ENCODE data around the gene HBE1.

The HBE1 gene

DNA sequence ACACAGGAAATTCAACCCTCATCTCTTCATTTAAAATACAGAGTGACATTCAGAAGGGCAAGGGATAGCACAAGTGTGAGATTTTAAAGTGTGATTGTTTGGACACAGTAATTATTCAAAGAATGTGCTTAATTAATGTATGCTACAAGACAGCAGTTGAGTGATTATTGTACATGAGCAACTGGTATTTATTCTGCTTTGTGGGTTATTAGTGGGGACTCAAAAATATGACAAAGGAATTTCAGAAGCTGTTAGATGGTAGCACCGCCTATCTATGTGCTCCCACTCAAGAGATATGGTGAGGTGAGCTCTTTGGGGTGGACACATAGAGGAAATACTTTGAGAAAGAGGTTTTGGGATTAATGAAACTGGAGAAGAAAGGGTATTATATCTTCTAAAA, 29.7 kb downstream of the HBE1 start:
- H3K9me3 ChIP-seq (ENCODE audit: control insufficient read depth in 1 of 2, low read length in 2 of 2): no peaks in the 10 kb centered on the region
- no peaks in the 10 kb centered on the region for H3K27me3 ChIP-seq (ENCODE audit: low read depth, low read length)
- H3K27ac ChIP-seq (ENCODE audit: low read length): no peak overlapping the region
- H3K4me3 ChIP-seq (ENCODE audit: low read depth in 1 of 2, low read length in 2 of 2): no peak overlapping the region
- H3K36me3 ChIP-seq (ENCODE audit: control insufficient read depth in 1 of 2, insufficient read depth in 2 of 2, low read length in 2 of 2): no peaks in the 10 kb centered on the region
- H3K4me1 ChIP-seq (ENCODE audit: control insufficient read depth in 1 of 2, insufficient read depth in 2 of 2, low read length in 2 of 2): no peaks in the 10 kb centered on the region

DNA sequence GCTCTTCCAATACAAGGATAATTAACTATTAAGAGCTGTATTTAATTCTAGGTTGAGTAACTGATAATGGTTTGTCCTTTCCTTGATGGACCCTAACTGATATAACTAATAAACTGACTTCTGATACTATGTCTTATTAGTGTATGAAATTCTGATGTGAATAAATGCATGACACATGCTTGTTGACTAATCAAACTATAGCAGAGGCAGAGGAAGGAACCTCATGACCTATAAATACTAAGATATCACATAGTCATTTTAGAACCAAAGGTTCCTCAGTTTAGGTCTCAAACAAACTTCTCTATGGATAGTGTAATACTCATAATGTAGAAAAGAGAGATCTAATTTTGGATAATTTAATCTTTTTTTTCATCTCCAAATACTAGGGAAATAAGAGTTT, 30.7 kb downstream of the HBE1 start:
- Histone ChIP-seq H3K36me3 (ENCODE audit: control insufficient read depth in 1 of 2, insufficient read depth in 2 of 2, low read length in 2 of 2) (no peaks in the 10 kb centered on the region), H3K27ac (ENCODE audit: low read length) (no peak overlapping the region), H3K9me3 (ENCODE audit: control insufficient read depth in 1 of 2, low read length in 2 of 2) (no peaks in the 10 kb centered on the region)

DNA sequence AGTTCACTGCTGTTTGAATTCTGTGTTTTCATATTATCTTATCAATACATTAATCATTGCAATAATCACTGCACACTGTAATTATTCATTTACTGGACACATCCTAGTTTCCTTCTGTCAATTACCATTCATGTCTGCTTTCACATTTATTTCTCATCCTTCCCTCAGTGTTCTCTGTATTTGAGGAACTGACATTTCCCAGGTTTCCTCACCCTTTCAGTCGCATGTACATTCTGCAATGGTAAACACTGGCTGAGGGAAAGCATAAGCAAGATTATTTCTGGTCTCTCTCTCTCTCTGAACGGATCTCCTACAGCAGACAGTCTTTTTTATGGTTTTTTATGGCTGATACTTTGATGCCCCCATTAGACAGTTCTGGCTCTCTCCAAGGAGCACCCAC, 31.3 kb downstream of the HBE1 start:
- Histone ChIP-seq H3K9me3 (ENCODE audit: control insufficient read depth in 1 of 2, low read length in 2 of 2) (no peaks in the 10 kb centered on the region), H3K4me3 (ENCODE audit: low read depth in 1 of 2, low read length in 2 of 2) (no peak overlapping the region), H3K4me1 (ENCODE audit: control insufficient read depth in 1 of 2, insufficient read depth in 2 of 2, low read length in 2 of 2) (no peaks in the 10 kb centered on the region), H3K36me3 (ENCODE audit: control insufficient read depth in 1 of 2, insufficient read depth in 2 of 2, low read length in 2 of 2) (no peaks in the 10 kb centered on the region), H3K27ac (ENCODE audit: low read length) (no peak overlapping the region), H3K27me3 (ENCODE audit: low read depth, low read length) (no peaks in the 10 kb centered on the region)

More for the DNA sequence above, 30.7 kb downstream of the HBE1 start:
- H3K27me3 ChIP-seq (ENCODE audit: low read depth, low read length): no peaks in the 10 kb centered on the region
- H3K4me1 ChIP-seq (ENCODE audit: control insufficient read depth in 1 of 2, insufficient read depth in 2 of 2, low read length in 2 of 2): no peaks in the 10 kb centered on the region
- no peak overlapping the region for H3K4me3 ChIP-seq (ENCODE audit: low read depth in 1 of 2, low read length in 2 of 2)

DNA sequence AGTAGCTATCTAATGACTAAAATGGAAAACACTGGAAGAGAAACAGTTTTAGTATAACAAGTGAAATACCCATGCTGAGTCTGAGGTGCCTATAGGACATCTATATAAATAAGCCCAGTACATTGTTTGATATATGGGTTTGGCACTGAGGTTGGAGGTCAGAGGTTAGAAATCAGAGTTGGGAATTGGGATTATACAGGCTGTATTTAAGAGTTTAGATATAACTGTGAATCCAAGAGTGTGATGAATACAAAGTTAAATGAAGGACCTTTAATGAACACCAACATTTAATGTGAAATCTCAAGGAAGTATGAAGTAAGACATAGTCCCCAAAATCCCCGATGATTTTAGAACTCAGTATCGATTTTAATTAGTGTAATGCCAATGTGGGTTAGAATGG, 32.3 kb downstream of the HBE1 start:
- Histone ChIP-seq H3K4me1 (ENCODE audit: control insufficient read depth in 1 of 2, insufficient read depth in 2 of 2, low read length in 2 of 2) (no peaks in the 10 kb centered on the region), H3K4me3 (ENCODE audit: low read depth in 1 of 2, low read length in 2 of 2) (no peak overlapping the region), H3K36me3 (ENCODE audit: control insufficient read depth in 1 of 2, insufficient read depth in 2 of 2, low read length in 2 of 2) (no peaks in the 10 kb centered on the region), H3K27ac (ENCODE audit: low read length) (no peak overlapping the region), H3K9me3 (ENCODE audit: control insufficient read depth in 1 of 2, low read length in 2 of 2) (no peaks in the 10 kb centered on the region), H3K27me3 (ENCODE audit: low read depth, low read length) (no peaks in the 10 kb centered on the region)

DNA sequence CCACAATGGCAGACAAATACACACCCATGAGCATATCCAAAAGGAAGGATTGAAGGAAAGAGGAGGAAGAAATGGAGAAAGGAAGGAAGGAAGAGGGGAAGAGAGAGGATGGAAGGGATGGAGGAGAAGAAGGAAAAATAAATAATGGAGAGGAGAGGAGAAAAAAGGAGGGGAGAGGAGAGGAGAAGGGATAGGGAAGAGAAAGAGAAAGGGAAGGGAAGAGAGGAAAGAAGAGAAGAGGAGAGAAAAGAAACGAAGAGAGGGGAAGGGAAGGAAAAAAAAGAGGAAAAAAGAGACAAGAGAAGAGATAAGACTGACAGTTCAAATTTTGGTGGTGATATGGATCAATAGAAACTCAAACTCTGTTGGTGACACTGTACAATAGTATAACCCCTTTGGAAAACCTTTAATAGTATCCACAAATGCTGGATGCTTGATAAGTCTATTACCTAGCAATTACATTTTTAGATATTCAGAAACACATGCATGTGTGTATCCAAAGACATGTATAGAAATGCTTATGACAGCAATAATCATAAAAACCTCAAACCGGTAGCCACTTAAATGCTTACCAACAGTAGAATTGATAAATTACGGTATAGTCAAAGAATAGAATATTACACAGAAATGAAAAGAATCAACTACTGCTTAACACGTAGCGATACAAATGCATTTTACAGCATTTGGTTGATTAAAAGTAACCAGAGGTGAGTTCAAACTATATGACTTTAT, 34.2 kb downstream of the HBE1 start:
- Histone ChIP-seq H3K4me3 (ENCODE audit: low read depth in 1 of 2, low read length in 2 of 2) (no peak overlapping the region), H3K4me1 (ENCODE audit: control insufficient read depth in 1 of 2, insufficient read depth in 2 of 2, low read length in 2 of 2) (no peaks in the 10 kb centered on the region), H3K9me3 (ENCODE audit: control insufficient read depth in 1 of 2, low read length in 2 of 2) (no peaks in the 10 kb centered on the region)

DNA sequence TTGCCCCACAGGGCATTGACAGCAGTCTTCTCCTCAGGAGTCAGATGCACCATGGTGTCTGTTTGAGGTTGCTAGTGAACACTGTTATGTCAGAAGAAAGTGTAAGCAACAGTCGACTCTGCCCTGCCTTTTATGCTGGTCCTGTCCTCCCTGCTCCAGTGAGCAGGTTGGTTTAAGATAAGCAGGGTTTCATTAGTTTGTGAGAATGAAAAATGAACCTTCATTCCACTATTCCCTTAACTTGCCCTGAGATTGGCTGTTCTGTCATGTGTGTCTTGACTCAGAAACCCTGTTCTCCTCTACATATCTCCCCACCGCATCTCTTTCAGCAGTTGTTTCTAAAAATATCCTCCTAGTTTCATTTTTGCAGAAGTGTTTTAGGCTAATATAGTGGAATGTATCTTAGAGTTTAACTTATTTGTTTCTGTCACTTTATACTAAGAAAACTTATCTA, 35.3 kb downstream of the HBE1 start, which contains the start of gene HBD:
Gene HBD, minus strand, starts transcription at position 103 of the 454 bp plus-strand sequence. Its CDS starts 50 bp downstream, at position 53.
- H3K4me1 ChIP-seq (ENCODE audit: control insufficient read depth in 1 of 2, insufficient read depth in 2 of 2, low read length in 2 of 2): no peaks in the 10 kb centered on the region
- no peaks in the 10 kb centered on the region for H3K36me3 ChIP-seq (ENCODE audit: control insufficient read depth in 1 of 2, insufficient read depth in 2 of 2, low read length in 2 of 2)
- H3K27ac ChIP-seq (ENCODE audit: low read length): no peak within 1 kb of the TSS
- H3K4me3 ChIP-seq (ENCODE audit: low read depth in 1 of 2, low read length in 2 of 2): no peak within 1 kb of the TSS
- H3K9me3 ChIP-seq (ENCODE audit: control insufficient read depth in 1 of 2, low read length in 2 of 2): no peaks in the 10 kb centered on the region
- H3K27me3 ChIP-seq (ENCODE audit: low read depth, low read length): no peaks in the 10 kb centered on the region

More for the DNA sequence above, 34.2 kb downstream of the HBE1 start:
- no peaks in the 10 kb centered on the region for H3K36me3 ChIP-seq (ENCODE audit: control insufficient read depth in 1 of 2, insufficient read depth in 2 of 2, low read length in 2 of 2)
- H3K27ac ChIP-seq (ENCODE audit: low read length): no peak overlapping the region
- no peaks in the 10 kb centered on the region for H3K27me3 ChIP-seq (ENCODE audit: low read depth, low read length)

DNA sequence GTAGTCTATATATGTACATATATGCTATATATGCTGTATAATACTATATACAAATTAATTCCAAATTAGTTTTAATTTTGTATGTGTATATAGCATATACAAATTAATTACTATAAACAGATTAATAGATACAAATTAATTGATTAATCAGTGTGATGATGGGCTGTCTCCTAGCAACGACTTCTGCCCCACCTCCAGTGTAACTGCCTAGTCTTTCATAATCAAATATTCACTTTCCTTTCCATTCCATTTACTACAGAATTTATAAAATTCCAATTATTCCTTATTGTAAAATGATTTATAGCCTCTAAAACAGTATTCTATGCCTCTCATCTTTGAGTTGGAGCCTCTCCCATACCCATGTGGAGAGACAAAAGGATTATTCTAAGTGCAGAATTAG, 36.4 kb downstream of the HBE1 start:
- Histone ChIP-seq H3K27me3 (ENCODE audit: low read depth, low read length) (no peaks in the 10 kb centered on the region), H3K4me1 (ENCODE audit: control insufficient read depth in 1 of 2, insufficient read depth in 2 of 2, low read length in 2 of 2) (no peaks in the 10 kb centered on the region), H3K9me3 (ENCODE audit: control insufficient read depth in 1 of 2, low read length in 2 of 2) (no peaks in the 10 kb centered on the region), H3K27ac (ENCODE audit: low read length) (no peak overlapping the region), H3K4me3 (ENCODE audit: low read depth in 1 of 2, low read length in 2 of 2) (no peak overlapping the region), H3K36me3 (ENCODE audit: control insufficient read depth in 1 of 2, insufficient read depth in 2 of 2, low read length in 2 of 2) (no peaks in the 10 kb centered on the region)

DNA sequence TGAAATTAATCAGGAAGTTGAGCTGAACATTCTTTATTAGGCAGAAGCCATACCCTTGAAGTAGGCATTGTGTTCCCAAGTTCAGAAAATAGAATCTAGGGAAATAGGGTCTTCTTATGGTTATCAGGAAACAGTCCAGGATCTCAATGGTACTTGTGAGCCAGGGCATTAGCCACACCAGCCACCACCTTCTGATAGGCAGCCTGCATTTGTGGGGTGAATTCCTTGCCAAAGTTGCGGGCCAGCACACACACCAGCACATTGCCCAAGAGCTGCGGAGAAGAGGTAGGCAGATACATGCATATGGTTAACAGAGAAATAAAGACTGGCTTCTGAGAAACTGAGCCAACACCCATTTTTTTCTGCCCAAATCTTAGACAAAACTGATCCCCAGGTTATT, 36.9 kb downstream of the HBE1 start:
- H3K27me3 ChIP-seq (ENCODE audit: low read depth, low read length): no peaks in the 10 kb centered on the region

DNA sequence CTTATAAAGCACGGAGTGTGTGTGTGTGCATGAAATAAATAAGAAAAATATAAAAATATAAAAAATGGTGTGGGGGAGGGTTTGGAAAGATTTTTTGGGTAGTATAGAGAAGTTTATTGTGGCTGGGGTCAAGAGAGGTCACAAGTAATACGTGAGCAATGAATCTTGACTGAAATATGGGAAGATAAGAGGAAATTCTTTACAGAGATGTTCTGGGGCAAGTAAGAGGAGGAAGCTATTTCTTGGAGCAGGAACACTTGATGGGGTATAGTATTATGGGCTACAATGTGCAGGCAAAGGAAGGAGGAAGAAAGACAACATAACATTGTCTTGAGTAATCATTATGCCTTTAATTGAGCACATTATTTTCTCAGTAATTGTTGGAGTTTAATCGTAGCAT, 37.6 kb downstream of the HBE1 start:
- Histone ChIP-seq H3K27me3 (ENCODE audit: low read depth, low read length) (no peaks in the 10 kb centered on the region), H3K4me3 (ENCODE audit: low read depth in 1 of 2, low read length in 2 of 2) (no peak overlapping the region), H3K4me1 (ENCODE audit: control insufficient read depth in 1 of 2, insufficient read depth in 2 of 2, low read length in 2 of 2) (no peaks in the 10 kb centered on the region), H3K36me3 (ENCODE audit: control insufficient read depth in 1 of 2, insufficient read depth in 2 of 2, low read length in 2 of 2) (no peaks in the 10 kb centered on the region), H3K9me3 (ENCODE audit: control insufficient read depth in 1 of 2, low read length in 2 of 2) (no peaks in the 10 kb centered on the region), H3K27ac (ENCODE audit: low read length) (no peak overlapping the region)

More for the DNA sequence above, 36.9 kb downstream of the HBE1 start:
- Histone ChIP-seq H3K9me3 (ENCODE audit: control insufficient read depth in 1 of 2, low read length in 2 of 2) (no peaks in the 10 kb centered on the region), H3K27ac (ENCODE audit: low read length) (no peak overlapping the region), H3K4me1 (ENCODE audit: control insufficient read depth in 1 of 2, insufficient read depth in 2 of 2, low read length in 2 of 2) (no peaks in the 10 kb centered on the region), H3K36me3 (ENCODE audit: control insufficient read depth in 1 of 2, insufficient read depth in 2 of 2, low read length in 2 of 2) (no peaks in the 10 kb centered on the region), H3K4me3 (ENCODE audit: low read depth in 1 of 2, low read length in 2 of 2) (no peak overlapping the region)

DNA sequence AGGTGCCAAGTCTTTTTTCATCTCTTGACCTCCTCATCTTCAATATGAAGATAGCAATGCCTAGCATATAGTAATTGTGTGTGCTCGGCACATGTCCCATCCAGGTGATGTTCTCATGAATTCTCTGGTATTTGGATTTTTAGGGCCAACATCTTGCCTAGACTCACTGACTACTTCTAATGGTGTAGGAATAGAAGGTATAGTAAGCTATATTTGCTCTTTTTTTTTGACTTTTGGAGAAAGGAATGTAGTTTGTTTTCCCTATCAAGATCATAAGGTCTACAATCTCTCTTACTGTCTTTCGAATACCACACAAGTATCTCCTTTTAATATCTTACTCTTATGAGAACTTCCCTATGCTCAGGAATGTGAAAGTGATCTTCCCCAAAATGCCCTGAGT, 38.6 kb downstream of the HBE1 start:
- Histone ChIP-seq H3K9me3 (ENCODE audit: control insufficient read depth in 1 of 2, low read length in 2 of 2) (no peaks in the 10 kb centered on the region), H3K36me3 (ENCODE audit: control insufficient read depth in 1 of 2, insufficient read depth in 2 of 2, low read length in 2 of 2) (no peaks in the 10 kb centered on the region), H3K27ac (ENCODE audit: low read length) (no peak overlapping the region), H3K4me3 (ENCODE audit: low read depth in 1 of 2, low read length in 2 of 2) (no peak overlapping the region), H3K4me1 (ENCODE audit: control insufficient read depth in 1 of 2, insufficient read depth in 2 of 2, low read length in 2 of 2) (no peaks in the 10 kb centered on the region), H3K27me3 (ENCODE audit: low read depth, low read length) (no peaks in the 10 kb centered on the region)

DNA sequence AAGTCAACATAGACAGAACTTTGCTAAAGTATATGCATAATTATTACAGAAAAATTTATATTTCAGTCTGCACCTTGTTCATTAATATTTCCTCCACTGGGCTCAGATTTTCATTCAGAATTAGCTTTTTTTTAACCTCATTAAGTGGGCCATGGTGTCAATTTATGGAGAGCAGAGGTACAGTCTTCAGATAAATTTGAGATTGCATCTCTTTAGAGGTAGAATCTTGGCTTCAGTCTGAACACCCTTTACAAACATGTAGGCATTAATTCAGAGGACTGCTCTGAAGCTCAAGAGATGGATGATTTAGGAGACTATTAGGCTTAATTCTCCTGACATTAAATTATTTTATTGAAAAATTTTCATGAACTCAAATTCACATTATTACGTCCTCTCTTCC, 39.5 kb downstream of the HBE1 start:
- Histone ChIP-seq H3K27ac (ENCODE audit: low read length) (no peak overlapping the region), H3K4me3 (ENCODE audit: low read depth in 1 of 2, low read length in 2 of 2) (no peak overlapping the region)

DNA sequence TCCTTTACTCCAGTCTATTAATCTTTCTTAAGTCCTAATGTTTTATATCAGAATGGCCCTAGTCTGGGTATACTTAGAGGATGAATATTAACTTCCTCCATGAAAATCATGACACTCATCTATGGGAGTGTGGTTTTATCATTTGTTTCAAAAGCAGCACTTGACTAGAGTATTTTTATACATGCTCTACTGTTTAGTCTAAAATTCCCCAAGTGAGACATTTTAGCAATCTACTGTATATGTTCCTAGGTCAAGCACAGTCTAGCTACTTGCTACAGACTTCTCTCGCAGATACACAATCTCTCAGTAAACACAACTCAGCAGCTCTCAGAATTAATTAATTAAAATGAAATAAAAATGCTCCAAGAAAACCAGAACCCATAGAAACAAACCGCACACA, 39.9 kb downstream of the HBE1 start:
- no peaks in the 10 kb centered on the region for H3K27me3 ChIP-seq (ENCODE audit: low read depth, low read length)
- H3K9me3 ChIP-seq (ENCODE audit: control insufficient read depth in 1 of 2, low read length in 2 of 2): no peaks in the 10 kb centered on the region
- H3K36me3 ChIP-seq (ENCODE audit: control insufficient read depth in 1 of 2, insufficient read depth in 2 of 2, low read length in 2 of 2): no peaks in the 10 kb centered on the region
- no peak overlapping the region for H3K4me3 ChIP-seq (ENCODE audit: low read depth in 1 of 2, low read length in 2 of 2)
- H3K4me1 ChIP-seq (ENCODE audit: control insufficient read depth in 1 of 2, insufficient read depth in 2 of 2, low read length in 2 of 2): no peaks in the 10 kb centered on the region
- H3K27ac ChIP-seq (ENCODE audit: low read length): no peak overlapping the region

More for the DNA sequence above, 39.5 kb downstream of the HBE1 start:
- H3K27me3 ChIP-seq (ENCODE audit: low read depth, low read length): no peaks in the 10 kb centered on the region
- H3K9me3 ChIP-seq (ENCODE audit: control insufficient read depth in 1 of 2, low read length in 2 of 2): no peaks in the 10 kb centered on the region
- no peaks in the 10 kb centered on the region for H3K4me1 ChIP-seq (ENCODE audit: control insufficient read depth in 1 of 2, insufficient read depth in 2 of 2, low read length in 2 of 2)
- no peaks in the 10 kb centered on the region for H3K36me3 ChIP-seq (ENCODE audit: control insufficient read depth in 1 of 2, insufficient read depth in 2 of 2, low read length in 2 of 2)
